A375 (cell line): ENCODE results near the gene TAAR6. TPM values are rescaled to one million over a fixed set of nuclear protein-coding genes. Genes with fewer than 3 reads are reported as not detected.

Experiments
- small RNA-seq: library from RNA; depleted of rRNA; stranded (forward); fragments of <200 nt; gene quantifications from one replicate; pipeline ENCODE3, GENCODE V24; 2014
- total RNA-seq: library from RNA; depleted of rRNA; stranded (reverse); fragments of >200 nt; shearing (Covaris generic); gene quantifications from 2 replicates; pipeline ENCODE4 v1.2.3, GENCODE V29; 2014; rRNA removed

TAAR6 gene, protein sequence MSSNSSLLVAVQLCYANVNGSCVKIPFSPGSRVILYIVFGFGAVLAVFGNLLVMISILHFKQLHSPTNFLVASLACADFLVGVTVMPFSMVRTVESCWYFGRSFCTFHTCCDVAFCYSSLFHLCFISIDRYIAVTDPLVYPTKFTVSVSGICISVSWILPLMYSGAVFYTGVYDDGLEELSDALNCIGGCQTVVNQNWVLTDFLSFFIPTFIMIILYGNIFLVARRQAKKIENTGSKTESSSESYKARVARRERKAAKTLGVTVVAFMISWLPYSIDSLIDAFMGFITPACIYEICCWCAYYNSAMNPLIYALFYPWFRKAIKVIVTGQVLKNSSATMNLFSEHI
- total RNA-seq, result not detected in 2 replicates

GRCh38 chr6:132570221-132570777 is at the start of gene TAAR6:
TSS of gene TAAR6 (plus strand) at chr6:132570322. CDS start at chr6:132570322, 0 bp downstream.

DNA sequence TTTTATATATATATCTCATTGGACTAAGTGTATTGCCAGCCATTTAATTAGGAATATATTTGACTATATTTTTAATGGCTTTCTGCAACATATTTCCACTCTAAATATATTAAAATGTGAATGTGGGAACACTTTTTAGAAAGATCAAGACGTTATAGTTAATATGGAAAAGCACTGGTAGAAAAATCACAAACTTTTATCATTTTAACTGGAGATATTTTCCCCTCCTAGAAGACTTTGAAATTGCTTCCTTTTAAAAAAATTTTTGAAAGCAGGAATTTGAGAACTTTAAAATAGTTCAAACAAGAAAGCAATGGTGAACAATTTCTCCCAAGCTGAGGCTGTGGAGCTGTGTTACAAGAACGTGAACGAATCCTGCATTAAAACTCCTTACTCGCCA is 32.1 kb upstream of the TAAR6 start, which contains the start of gene TAAR9:
TAAR9 (plus strand) TSS at position 301 of the 400 bp plus-strand sequence; CDS start at position 314, 13 bp downstream.

DNA sequence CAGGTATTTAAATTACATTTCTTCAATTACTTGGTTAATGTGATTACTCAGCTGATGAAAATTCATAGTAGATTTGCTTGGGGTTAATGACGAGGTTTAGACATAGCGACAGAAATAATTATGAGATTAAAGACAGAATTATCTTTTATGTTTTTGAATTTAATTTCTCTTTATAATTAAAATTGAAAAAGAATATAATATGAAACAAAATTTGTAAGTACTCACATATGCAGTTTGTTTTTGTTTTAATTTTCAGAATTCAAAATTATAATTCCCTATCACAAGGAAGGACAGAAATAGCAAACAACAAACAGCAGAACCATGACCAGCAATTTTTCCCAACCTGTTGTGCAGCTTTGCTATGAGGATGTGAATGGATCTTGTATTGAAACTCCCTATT is 17.8 kb upstream of the TAAR6 start, which contains the start of gene TAAR8:
TAAR8 (plus strand) TSS at position 301 of the 400 bp plus-strand sequence; CDS start at position 322, 21 bp downstream.

GRCh38 chr6:132589454-132589853 is 19.3 kb downstream of the TAAR6 start, which contains the start of gene TAAR5:
TSS of gene TAAR5 (minus strand) at chr6:132589741. CDS start at chr6:132589686, 55 bp downstream.

Small RNA genes lying within 50 kb of the gene (small RNA-seq; reads per million reads assigned to genes)
- gene TAAR7P, result not detected

Other genes starting within 250 kb of the TAAR6 start
- gene MOXD1, start 168.8 kb upstream of the TAAR6 start, total RNA-seq, result 3.6 and 4.1 TPM in 2 replicates
- gene STX7, start 57.2 kb upstream of the TAAR6 start, total RNA-seq, result 9.6 and 14.0 TPM in 2 replicates
- gene TAAR9, start 32.0 kb upstream of the TAAR6 start, total RNA-seq, result not detected in 2 replicates
- gene TAAR8, start 17.6 kb upstream of the TAAR6 start, total RNA-seq, result not detected in 2 replicates
- gene TAAR5, start 19.4 kb downstream of the TAAR6 start, total RNA-seq, result not detected in 2 replicates
- not detected in 2 replicates for gene TAAR2, start 54.0 kb downstream of the TAAR6 start, total RNA-seq
- not detected in 2 replicates for gene TAAR1, start 88.9 kb downstream of the TAAR6 start, total RNA-seq
- gene VNN1, start 143.7 kb downstream of the TAAR6 start, total RNA-seq, result 0.08 TPM in 1 of 2 replicates, not detected in the other
- gene VNN2, start 187.6 kb downstream of the TAAR6 start, total RNA-seq, result 0.29 TPM in 1 of 2 replicates, not detected in the other
- gene SLC18B1, start 228.3 kb downstream of the TAAR6 start, total RNA-seq, result 7.8 and 8.1 TPM in 2 replicates
- gene RPS12, start 244.2 kb downstream of the TAAR6 start, total RNA-seq, result 1,472 and 1,509 TPM in 2 replicates